Measurements from ENCODE around the gene ZNF438.

- TF ChIP-seq CTCF (IDR thresholded peaks at IDR 0.05): no peak
- TF ChIP-seq POLR2AphosphoS5 (IDR thresholded peaks at IDR 0.05): no peak
Measured at GRCh38 chr10:31064348-31064747, 32.7 kb upstream of the ZNF438 start.

Data from prostate gland (tissue), 2 donors.